Body of pancreas (tissue), 4 donors: ENCODE data around the gene PTPRN2. TPM values are rescaled to one million over a fixed set of nuclear protein-coding genes. Genes with fewer than 3 reads are reported as not detected.

Experiments used
- ATAC-seq: fragments of 150-250 bp; one replicate; pipeline ENCODE4 v1.9.1; 2016
- DNase-seq, 4 donors: peaks; one replicate each; pipeline ENCODE4 v3.0.0-alpha.2; 2019
- H3K27ac ChIP-seq, 4 donors: fragments of 200-600 bp; sonication (generic); 1 replicate in 3 of 4; 2 replicates in 1 of 4; pipeline versions ENCODE4 v1.5.1 to v1.6.1; 2016 to 2019; ENCODE audit warnings: mild to moderate bottlenecking in 1 of 4, mixed read lengths in 1 of 4, moderate library complexity in 1 of 4
- H3K27me3 ChIP-seq, 2 donors: fragments of 200-600 bp; sonication (generic); one replicate each; pipeline ENCODE4 v1.6.0; 2016; ENCODE audit warnings: mild to moderate bottlenecking in 1 of 2
- H3K36me3 ChIP-seq, 2 donors: fragments of 200-600 bp; sonication (generic); replicated peaks in 1 of 2; 2 replicates each; pipeline ENCODE4 v1.5.1; 2016; ENCODE audit warnings: low read depth in 2 of 2; ENCODE audit not compliant: insufficient read depth in 1 of 2
- H3K4me1 ChIP-seq: fragments of 200-600 bp; sonication (generic); one replicate; pipeline ENCODE4 v1.6.0; 2016
- H3K4me3 ChIP-seq, 2 donors: fragments of 200-600 bp; sonication (generic); 1 replicate in 1 of 2; 2 replicates in 1 of 2; pipeline ENCODE4 v1.5.1; 2016 to 2019
- H3K9me3 ChIP-seq, 3 donors: fragments of 200-600 bp; sonication (generic); 1 replicate in 2 of 3; 2 replicates in 1 of 3; pipeline ENCODE4 v1.5.1; 2016
- POLR2A ChIP-seq, 3 donors: fragments of 450-650 bp; IDR thresholded peaks; one replicate each; pipeline ENCODE4 v1.6.1; 2016; ENCODE audit warnings: antibody characterized with exemption in 3 of 3, mild to moderate bottlenecking in 2 of 3
- WGBS, 2 donors: methylation state at CpG; one replicate each; pipeline ENCODE4 v1.1.5; 2017; 5-methylcytosine and 5-hydroxymethylcytosine counted together
- intact Hi-C: fragments of 100-400 bp; cut with DNase I; formaldehyde crosslinking; loops from one replicate; pipeline ENCODE4 v1.15.1; 2023
- total RNA-seq, 2 donors: library from RNA; depleted of rRNA; stranded (reverse); fragments of >200 nt; gene quantifications; one replicate each; pipeline ENCODE4 v1.1.0, GENCODE V29; 2016
- TF ChIP-seq, protein P1 (sequence below), 7 experiments: fragments of 450-650 bp in 4 of 7; fragments of 200-600 bp in 3 of 7; sonication (generic) in 3 of 7; IDR thresholded peaks; one replicate each; pipeline ENCODE4 v1.5.1; 2016 to 2019; ENCODE audit warnings: antibody characterized with exemption in 7 of 7

The PTPRN2 gene
- total RNA-seq, 2 donors from 2014 or later: 31.6 to 76.1 TPM

DNA sequence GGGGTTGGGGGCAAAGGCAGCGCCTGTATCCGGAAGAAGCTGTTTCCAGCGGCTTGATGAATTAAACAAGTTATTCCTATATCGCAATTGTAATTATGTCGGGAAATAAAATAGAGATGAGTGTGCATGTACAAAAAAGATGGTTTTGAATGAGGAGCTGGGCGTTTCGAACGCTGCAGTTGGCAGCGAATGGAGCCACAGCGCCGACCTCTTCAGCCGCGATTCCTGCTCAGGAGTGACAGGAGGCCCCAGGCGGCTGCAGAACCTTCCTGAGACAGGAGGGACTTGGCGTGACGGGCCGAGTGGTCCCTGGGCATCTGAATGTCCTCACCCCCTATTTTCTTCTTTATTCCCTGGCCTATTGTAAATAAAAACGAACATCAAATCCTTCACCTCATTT, 1065.9 kb downstream of the PTPRN2 start:
- 74 to 85% methylated on average over 18 of the region's 18 CpGs for WGBS, 2 donors
- H3K27me3 ChIP-seq: no peaks in the 10 kb centered on the region
- TF ChIP-seq, protein P1, sequence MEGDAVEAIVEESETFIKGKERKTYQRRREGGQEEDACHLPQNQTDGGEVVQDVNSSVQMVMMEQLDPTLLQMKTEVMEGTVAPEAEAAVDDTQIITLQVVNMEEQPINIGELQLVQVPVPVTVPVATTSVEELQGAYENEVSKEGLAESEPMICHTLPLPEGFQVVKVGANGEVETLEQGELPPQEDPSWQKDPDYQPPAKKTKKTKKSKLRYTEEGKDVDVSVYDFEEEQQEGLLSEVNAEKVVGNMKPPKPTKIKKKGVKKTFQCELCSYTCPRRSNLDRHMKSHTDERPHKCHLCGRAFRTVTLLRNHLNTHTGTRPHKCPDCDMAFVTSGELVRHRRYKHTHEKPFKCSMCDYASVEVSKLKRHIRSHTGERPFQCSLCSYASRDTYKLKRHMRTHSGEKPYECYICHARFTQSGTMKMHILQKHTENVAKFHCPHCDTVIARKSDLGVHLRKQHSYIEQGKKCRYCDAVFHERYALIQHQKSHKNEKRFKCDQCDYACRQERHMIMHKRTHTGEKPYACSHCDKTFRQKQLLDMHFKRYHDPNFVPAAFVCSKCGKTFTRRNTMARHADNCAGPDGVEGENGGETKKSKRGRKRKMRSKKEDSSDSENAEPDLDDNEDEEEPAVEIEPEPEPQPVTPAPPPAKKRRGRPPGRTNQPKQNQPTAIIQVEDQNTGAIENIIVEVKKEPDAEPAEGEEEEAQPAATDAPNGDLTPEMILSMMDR (IDR thresholded peaks at IDR 0.05): no peak
- no peak for TF ChIP-seq POLR2A (IDR thresholded peaks at IDR 0.05)
- intact Hi-C loops: no loop called here
- H3K9me3 ChIP-seq: no peaks in the 10 kb centered on the region
- H3K4me3 ChIP-seq: no peak overlapping the region
- DNase-seq (no peak), ATAC-seq (no peak)
- no peaks in the 10 kb centered on the region for H3K4me1 ChIP-seq
- H3K27ac ChIP-seq: no peak overlapping the region
- no peaks in the 10 kb centered on the region for H3K36me3 ChIP-seq

DNA sequence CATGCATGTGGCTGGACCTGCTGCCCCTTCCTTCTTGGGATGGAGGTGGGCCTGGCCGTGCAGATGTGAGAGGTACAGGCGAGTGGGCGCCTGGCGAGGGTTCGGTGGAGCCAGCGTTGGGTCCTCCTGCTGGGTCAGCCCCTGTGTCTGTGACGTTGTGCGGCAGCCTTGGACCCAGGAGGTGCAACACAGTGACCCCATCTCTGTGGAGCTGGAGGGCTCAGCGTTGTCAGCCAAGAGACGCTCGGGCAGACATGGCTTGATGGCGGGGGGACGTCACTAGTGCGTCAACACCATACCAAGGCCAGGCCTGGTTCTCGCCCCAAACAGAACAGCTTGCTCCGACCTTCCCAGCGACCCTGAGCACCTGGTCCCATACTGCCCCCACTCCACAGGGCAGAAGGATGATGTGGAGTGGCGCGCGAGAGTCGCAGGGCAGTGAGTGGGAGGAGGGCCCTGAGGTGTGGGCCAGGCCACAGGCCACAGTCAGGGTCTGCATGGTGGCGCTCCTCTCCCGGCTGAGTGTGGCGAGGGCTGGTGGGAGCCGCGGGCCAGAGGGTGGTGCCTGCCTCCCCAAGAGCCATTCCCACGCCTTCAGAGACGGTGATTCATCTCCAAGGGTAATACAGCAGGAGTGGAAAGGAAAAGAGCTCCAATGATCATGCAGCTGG, 1066.4 kb downstream of the PTPRN2 start:
- DNase-seq (peak in 1 of 4 donors; percentile 2), ATAC-seq (no peak)
- no peak overlapping the region for H3K27ac ChIP-seq
- intact Hi-C loops: no loop called here
- H3K4me3 ChIP-seq: no peak overlapping the region
- no peak for TF ChIP-seq POLR2A (IDR thresholded peaks at IDR 0.05)
- TF ChIP-seq, protein P1 (IDR thresholded peaks at IDR 0.05): no peak
- H3K9me3 ChIP-seq: no peaks in the 10 kb centered on the region
- WGBS, 2 donors: 89 to 91% methylated on average over 18 to 24 of the region's 28 CpGs
- no peaks in the 10 kb centered on the region for H3K4me1 ChIP-seq
- no peaks in the 10 kb centered on the region for H3K36me3 ChIP-seq
- H3K27me3 ChIP-seq: no peaks in the 10 kb centered on the region

- no peaks in the 10 kb centered on the region for H3K27me3 ChIP-seq
- no peak overlapping the region for H3K27ac ChIP-seq
- TF ChIP-seq POLR2A (IDR thresholded peaks at IDR 0.05): no peak
- no peaks in the 10 kb centered on the region for H3K9me3 ChIP-seq
- no peaks in the 10 kb centered on the region for H3K36me3 ChIP-seq
- no peaks in the 10 kb centered on the region for H3K4me1 ChIP-seq
- DNase-seq: no peak
- WGBS, 2 donors: 74 to 85% methylated on average over 8 of the region's 8 CpGs
- intact Hi-C loops: no loop called here
- no peak for ATAC-seq
- H3K4me3 ChIP-seq: no peak overlapping the region
Observed at GRCh38 chr7:157520249-157520648, 1067.4 kb downstream of the PTPRN2 start.

- Histone ChIP-seq H3K27ac (no peak overlapping the region), H3K4me3 (no peak overlapping the region), H3K4me1 (no peaks in the 10 kb centered on the region), H3K36me3 (no peaks in the 10 kb centered on the region), H3K9me3 (no peaks in the 10 kb centered on the region), H3K27me3 (no peaks in the 10 kb centered on the region)
- DNase-seq (peak in 1 of 4 donors; percentile 3), ATAC-seq (no peak)
- no peak for TF ChIP-seq POLR2A (IDR thresholded peaks at IDR 0.05)
- TF ChIP-seq, protein P1 (IDR thresholded peaks at IDR 0.05): no peak
- intact Hi-C loops: no loop called here
- 52 to 71% methylated on average over 10 to 16 of the region's 16 CpGs for WGBS, 2 donors
Observed at GRCh38 chr7:157519798-157520244, 1067.8 kb downstream of the PTPRN2 start.

GRCh38 chr7:157519246-157519645, 1068.4 kb downstream of the PTPRN2 start:
- intact Hi-C loops: no loop called here
- WGBS, 2 donors: 51 to 61% methylated on average over 10 of the region's 10 CpGs
- TF ChIP-seq, protein P1 (IDR thresholded peaks at IDR 0.05): no peak
- TF ChIP-seq POLR2A (IDR thresholded peaks at IDR 0.05): no peak
- H3K36me3 ChIP-seq: no peaks in the 10 kb centered on the region
- no peaks in the 10 kb centered on the region for H3K27me3 ChIP-seq
- ATAC-seq (no peak), DNase-seq (peak in 1 of 4 donors; percentile 5)
- no peak overlapping the region for H3K27ac ChIP-seq
- no peaks in the 10 kb centered on the region for H3K9me3 ChIP-seq
- H3K4me1 ChIP-seq: no peaks in the 10 kb centered on the region
- H3K4me3 ChIP-seq: no peak overlapping the region
